Prostate gland (tissue), 2 donors: ENCODE results near the gene RRAS2. TPM values are rescaled to one million over a fixed set of nuclear protein-coding genes. Genes with fewer than 3 reads are reported as not detected.

ENCODE experiments used
- DNase-seq: peaks from one replicate; pipeline ENCODE4 v3.0.0-alpha.2; 2019; ENCODE audit warnings: low spot score
- H3K27ac ChIP-seq, 2 donors: fragments of 200-600 bp; sonication (generic); 2 replicates each; pipeline ENCODE4 v1.5.1; 2017 to 2019
- H3K27me3 ChIP-seq: fragments of 200-600 bp; sonication (generic); replicated peaks from 2 replicates; pipeline ENCODE4 v1.5.1; 2019; ENCODE audit not compliant: insufficient read depth
- H3K36me3 ChIP-seq, 2 donors: fragments of 200-600 bp; sonication (generic); 1 replicate in 1 of 2; 2 replicates in 1 of 2; pipeline versions ENCODE4 v1.5.1 to v1.8.1; 2017 to 2019
- H3K4me1 ChIP-seq: fragments of 200-600 bp; sonication (generic); replicated peaks from 2 replicates; pipeline ENCODE4 v1.5.1; 2019
- H3K4me3 ChIP-seq, 2 donors: fragments of 200-600 bp; sonication (generic); 2 replicates each; pipeline ENCODE4 v1.5.1; 2017 to 2019
- H3K9me3 ChIP-seq: fragments of 200-600 bp; sonication (generic); 2 replicates; pipeline ENCODE4 v1.5.1; 2017
- POLR2A ChIP-seq: fragments of 450-650 bp; IDR thresholded peaks from one replicate; pipeline ENCODE4 v1.6.1; 2016; ENCODE audit warnings: antibody characterized with exemption, mild to moderate bottlenecking
- POLR2AphosphoS5 ChIP-seq: sonication (generic); formaldehyde crosslinking; IDR thresholded peaks from one replicate; pipeline ENCODE4 v1.6.1; 2017; ENCODE audit warnings: antibody characterized with exemption
- WGBS: methylation state at CpG from one replicate; pipeline ENCODE4 v1.1.5; 2018; 5-methylcytosine and 5-hydroxymethylcytosine counted together
- intact Hi-C: fragments of 100-400 bp; cut with DNase I; formaldehyde crosslinking; loops from one replicate; pipeline ENCODE4 v1.14.2; 2022
- total RNA-seq, 2 donors: library from RNA; depleted of rRNA; stranded (reverse); fragments of >200 nt; gene quantifications; one replicate each; pipeline ENCODE4 v1.1.0, GENCODE V29; 2016
- TF ChIP-seq, protein P1 (sequence below), 4 experiments: fragments of 200-600 bp in 2 of 4; fragments of 450-650 bp in 2 of 4; sonication (generic) in 2 of 4; IDR thresholded peaks; 1 replicate in 3 of 4; 2 replicates in 1 of 4; pipeline ENCODE4 v1.5.1; 2016 to 2019; ENCODE audit warnings: antibody characterized with exemption in 4 of 4, mild to moderate bottlenecking in 2 of 4, moderate library complexity in 2 of 4

RRAS2 gene
- total RNA-seq, 2 donors from 2014 or later: 40.5 to 59.6 TPM

DNA sequence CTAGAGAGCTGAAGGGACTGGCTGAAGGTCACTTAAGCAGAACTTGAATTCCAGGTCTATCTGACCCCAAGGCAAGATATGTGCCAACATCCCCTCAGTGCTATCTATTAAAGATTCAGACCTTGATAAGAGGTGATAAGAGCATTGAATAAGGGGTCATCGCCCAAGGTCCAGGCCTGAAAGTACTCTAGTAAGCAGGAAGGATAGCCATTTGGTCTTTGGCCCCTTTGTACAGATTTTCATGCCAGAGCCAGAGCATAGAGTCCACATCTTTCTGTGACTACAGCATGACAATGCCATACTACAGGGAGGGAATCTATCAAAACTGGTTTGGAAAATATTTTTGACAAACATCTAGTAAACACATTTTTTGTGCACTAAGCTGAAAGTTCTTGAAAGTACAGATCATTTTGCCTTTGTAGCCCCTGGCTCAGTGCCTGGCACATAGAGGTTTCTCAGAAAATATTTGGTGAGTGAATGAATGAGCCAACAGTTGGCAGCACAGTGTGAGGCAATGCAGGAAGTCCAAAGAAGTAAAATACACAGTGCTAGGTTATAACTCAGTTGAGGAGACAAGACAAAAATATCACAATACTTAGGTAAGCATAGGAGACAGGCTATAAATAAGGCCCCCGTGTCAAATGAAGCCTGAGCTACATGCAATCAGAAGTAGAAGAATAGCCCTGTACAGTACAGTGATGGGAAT, 15.1 kb upstream of the RRAS2 start:
- H3K4me3 ChIP-seq: no peak overlapping the region
- DNase-seq: peak; percentile 75
- intact Hi-C loops: no loop called here
- H3K9me3 ChIP-seq: no peaks in the 10 kb centered on the region
- H3K27ac ChIP-seq: peak overlapping the region in 1 of 2 donors; percentile 2
- no peaks in the 10 kb centered on the region for H3K36me3 ChIP-seq
- TF ChIP-seq, protein P1, sequence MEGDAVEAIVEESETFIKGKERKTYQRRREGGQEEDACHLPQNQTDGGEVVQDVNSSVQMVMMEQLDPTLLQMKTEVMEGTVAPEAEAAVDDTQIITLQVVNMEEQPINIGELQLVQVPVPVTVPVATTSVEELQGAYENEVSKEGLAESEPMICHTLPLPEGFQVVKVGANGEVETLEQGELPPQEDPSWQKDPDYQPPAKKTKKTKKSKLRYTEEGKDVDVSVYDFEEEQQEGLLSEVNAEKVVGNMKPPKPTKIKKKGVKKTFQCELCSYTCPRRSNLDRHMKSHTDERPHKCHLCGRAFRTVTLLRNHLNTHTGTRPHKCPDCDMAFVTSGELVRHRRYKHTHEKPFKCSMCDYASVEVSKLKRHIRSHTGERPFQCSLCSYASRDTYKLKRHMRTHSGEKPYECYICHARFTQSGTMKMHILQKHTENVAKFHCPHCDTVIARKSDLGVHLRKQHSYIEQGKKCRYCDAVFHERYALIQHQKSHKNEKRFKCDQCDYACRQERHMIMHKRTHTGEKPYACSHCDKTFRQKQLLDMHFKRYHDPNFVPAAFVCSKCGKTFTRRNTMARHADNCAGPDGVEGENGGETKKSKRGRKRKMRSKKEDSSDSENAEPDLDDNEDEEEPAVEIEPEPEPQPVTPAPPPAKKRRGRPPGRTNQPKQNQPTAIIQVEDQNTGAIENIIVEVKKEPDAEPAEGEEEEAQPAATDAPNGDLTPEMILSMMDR (IDR thresholded peaks at IDR 0.05): no peak
- TF ChIP-seq POLR2A: no peak
- peak; percentile 81 for TF ChIP-seq POLR2AphosphoS5
- 57% methylated on average over 2 of the region's 2 CpGs for WGBS
- no peaks in the 10 kb centered on the region for H3K27me3 ChIP-seq
- no peaks in the 10 kb centered on the region for H3K4me1 ChIP-seq

DNA sequence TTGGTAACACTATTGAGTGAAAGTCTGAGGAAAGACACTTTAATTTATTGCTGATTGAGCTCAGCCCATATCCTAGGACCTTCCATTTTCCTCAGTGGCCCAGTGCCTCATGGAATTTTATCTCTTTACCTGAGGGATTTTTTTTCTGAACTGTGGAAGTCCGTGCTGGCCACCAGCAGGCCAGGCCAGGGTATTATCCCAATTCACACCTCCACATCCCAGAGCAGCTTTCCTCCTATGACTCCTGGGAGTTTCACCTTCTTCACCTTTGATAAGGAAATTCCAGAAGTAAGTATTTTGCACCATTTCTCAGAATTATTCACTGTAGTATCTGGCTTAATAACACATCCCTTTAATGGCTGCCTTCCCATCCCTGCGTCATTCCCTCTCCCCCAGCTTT, 13.0 kb upstream of the RRAS2 start:
- no peaks in the 10 kb centered on the region for H3K9me3 ChIP-seq
- H3K36me3 ChIP-seq: no peaks in the 10 kb centered on the region
- intact Hi-C loops: no loop called here
- no peak overlapping the region for H3K4me3 ChIP-seq
- H3K4me1 ChIP-seq: no peaks in the 10 kb centered on the region
- H3K27me3 ChIP-seq: no peaks in the 10 kb centered on the region
- 93% methylated on average over 2 of the region's 2 CpGs for WGBS
- H3K27ac ChIP-seq: no peak overlapping the region
- no peak for TF ChIP-seq POLR2A
- TF ChIP-seq, protein P1 (IDR thresholded peaks at IDR 0.05): no peak
- DNase-seq: no peak

DNA sequence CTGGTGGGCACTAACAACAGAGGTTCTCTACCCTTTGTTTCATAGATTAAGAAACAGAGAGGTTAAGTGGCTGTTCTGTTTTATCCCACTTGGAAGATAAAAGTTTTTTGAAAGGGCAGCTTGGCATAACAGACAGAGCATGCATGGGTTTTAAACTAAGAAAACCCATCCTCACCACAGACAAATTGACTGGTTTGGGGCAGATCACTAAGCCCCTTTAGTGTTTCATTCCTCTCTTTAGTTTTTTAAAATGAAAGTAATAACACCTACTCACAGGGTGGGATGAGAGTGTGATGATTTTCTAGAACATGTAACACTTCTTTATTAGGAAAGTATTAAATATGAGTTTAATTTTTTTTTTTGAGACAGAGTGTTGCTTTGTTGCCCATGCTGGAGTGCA, 12.3 kb upstream of the RRAS2 start:
- no peaks in the 10 kb centered on the region for H3K4me1 ChIP-seq
- H3K27ac ChIP-seq: no peak overlapping the region
- no peaks in the 10 kb centered on the region for H3K27me3 ChIP-seq
- no peaks in the 10 kb centered on the region for H3K36me3 ChIP-seq
- TF ChIP-seq, protein P1 (IDR thresholded peaks at IDR 0.05): no peak
- TF ChIP-seq POLR2AphosphoS5 (no peak), POLR2A (no peak)
- H3K9me3 ChIP-seq: no peaks in the 10 kb centered on the region
- DNase-seq: no peak
- intact Hi-C loops: no loop called here
- no peak overlapping the region for H3K4me3 ChIP-seq

DNA sequence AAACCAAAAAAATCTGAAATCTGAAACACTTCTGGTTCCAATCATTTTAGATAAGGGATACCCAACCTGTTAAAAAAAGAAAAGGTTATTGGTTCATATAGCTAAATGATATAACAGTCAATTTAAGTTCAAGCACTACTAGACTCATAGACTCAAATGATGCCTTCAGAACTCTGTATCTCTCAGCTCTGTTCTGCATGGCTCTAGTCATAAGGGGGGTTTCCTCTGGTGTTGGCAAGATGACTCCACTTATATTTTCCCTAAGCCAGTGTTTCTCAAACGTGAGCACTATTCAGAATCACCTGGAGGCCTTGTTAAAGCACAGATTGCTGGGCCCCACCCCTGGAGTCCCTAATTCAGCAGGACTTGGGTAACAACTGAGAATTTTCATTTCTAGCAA, 11.5 kb upstream of the RRAS2 start:
- no peak overlapping the region for H3K27ac ChIP-seq
- TF ChIP-seq POLR2AphosphoS5 (no peak), POLR2A (no peak)
- TF ChIP-seq, protein P1 (IDR thresholded peaks at IDR 0.05): no peak
- WGBS: 32% methylated on average over 1 of the region's 1 CpG
- no peaks in the 10 kb centered on the region for H3K36me3 ChIP-seq
- DNase-seq: no peak
- no peaks in the 10 kb centered on the region for H3K9me3 ChIP-seq
- H3K4me3 ChIP-seq: no peak overlapping the region
- H3K27me3 ChIP-seq: no peaks in the 10 kb centered on the region
- intact Hi-C loops: no loop called here
- H3K4me1 ChIP-seq: no peaks in the 10 kb centered on the region

DNA sequence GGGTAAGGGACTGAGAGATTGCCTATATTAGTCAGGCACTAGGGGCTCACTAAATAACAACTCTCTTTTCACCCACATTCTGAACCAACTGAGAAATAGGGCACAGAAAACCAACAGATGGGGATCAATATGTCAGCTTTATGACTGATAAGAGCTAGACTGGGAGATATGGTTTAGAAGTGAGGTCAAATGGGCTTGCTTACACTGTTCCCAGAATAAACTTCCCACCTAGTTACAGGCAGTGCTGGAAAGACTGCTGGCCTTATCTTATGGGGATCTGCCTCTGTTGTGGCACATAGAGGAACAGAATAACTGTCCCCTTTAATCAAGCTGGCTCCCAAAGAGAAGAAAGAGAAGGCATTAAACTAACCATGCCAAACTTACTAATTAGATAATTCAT, 10.6 kb upstream of the RRAS2 start:
- no peak for DNase-seq
- intact Hi-C loops: no loop called here

More for the DNA sequence above, 10.6 kb upstream of the RRAS2 start:
- H3K27ac ChIP-seq: no peak overlapping the region
- H3K4me1 ChIP-seq: no peaks in the 10 kb centered on the region
- TF ChIP-seq POLR2A (no peak), POLR2AphosphoS5 (no peak)
- TF ChIP-seq, protein P1 (IDR thresholded peaks at IDR 0.05): no peak
- H3K27me3 ChIP-seq: no peaks in the 10 kb centered on the region
- no peaks in the 10 kb centered on the region for H3K9me3 ChIP-seq
- H3K36me3 ChIP-seq: no peaks in the 10 kb centered on the region
- H3K4me3 ChIP-seq: no peak overlapping the region
